Kidney tubule cell (primary cell): ENCODE results near the gene KCTD7.
A peak's percentile ranks its signal among the peaks of the same experiment; 100 is the strongest.
"Not testable (repeated sequence)": the region's sequence is repeated elsewhere in the genome, so short reads cannot be mapped to it uniquely, and the experiment has no call there.

ENCODE experiments used
- DNase-seq: peaks from one replicate; pipeline ENCODE4 v3.0.0-alpha.2; 2018; ENCODE audit warnings: low spot score

The KCTD7 gene

DNA sequence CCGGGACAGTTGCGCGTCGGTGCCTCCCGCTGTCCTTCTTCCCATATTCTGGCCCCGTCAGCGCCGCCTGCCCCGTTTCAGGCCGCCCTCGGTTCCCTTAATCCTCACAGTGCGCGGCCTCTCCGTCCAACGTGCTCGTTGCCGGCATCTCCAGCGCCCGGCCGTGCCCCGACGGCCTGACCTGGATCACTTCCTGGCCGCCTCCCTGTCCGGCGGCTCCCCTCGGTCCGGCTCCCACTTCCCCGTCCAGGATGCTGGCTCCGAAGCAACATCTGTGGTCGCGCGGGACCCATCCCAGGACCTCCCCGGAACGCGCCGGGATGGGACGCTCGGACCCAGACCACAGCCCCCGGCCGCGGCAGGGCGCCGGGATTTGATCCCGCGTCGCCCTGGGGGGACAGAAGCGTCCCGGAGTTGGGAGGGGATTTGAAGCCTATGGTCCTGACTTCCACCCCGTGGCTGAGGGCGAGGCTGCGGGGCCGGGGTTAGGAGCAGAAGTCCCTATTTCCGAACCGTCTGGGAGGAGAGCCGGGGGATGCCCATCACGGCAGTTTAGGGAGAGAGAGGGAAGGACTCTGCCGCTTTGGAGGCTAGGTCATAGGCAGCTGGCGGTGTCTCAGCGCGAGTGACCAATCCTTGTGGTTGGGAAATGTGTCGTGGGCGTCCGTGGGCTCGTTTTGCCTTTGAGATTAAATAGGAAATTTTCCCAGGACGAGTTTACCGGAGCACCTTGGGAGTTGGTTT lies 53.8 kb downstream of the KCTD7 start:
- DNase-seq, result peak; percentile 53

DNA sequence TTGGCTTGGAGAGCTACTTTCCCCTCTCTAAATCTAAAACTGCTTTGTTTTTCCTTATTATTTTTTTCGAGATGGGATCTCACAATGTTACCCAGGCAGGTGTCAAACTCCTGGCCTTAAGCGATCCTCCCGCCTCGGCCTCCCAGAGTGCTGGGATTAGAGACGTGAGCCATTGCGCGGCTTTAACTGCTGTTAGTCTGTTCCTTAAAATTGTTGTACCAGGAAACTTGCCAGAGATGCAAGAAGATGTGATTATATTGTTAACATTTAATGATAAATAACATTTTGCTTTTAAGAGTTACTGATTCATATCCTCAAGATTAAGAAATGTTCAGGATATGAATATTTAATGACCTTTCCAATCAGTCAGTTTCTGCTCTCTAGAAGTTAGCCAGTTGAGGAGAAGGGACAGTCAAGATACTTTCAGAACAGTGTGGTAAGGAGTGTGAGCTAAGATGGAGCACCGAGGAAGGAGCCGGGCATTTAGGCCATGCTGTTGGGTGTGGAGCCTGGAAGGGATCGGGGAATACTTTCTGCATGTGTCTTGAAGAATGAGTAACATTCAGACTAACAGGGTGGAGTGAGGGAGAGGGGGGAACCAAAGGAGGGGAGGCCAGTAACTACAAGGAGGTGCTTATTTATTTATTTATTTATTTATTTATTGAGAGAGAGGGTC lies 54.6 kb downstream of the KCTD7 start:
- peak; percentile 28 for DNase-seq

DNA sequence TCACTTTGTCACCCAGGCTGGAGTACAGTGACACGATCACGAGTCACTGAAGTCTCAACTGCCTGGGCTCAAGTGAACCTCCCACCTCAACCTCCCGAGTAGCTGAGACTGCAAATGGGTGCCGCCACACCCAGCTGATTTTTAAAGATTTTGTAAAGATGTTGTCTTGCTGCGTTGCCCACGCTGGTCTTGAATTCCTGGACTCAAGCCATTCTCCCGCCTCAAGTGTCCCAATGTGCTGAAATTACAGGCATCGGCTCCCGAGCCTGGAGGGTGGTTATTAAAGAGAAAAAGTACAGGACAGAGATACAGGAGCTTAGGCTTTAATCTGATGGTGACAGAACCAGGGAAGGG lies 55.1 kb downstream of the KCTD7 start:
- no peak for DNase-seq

DNA sequence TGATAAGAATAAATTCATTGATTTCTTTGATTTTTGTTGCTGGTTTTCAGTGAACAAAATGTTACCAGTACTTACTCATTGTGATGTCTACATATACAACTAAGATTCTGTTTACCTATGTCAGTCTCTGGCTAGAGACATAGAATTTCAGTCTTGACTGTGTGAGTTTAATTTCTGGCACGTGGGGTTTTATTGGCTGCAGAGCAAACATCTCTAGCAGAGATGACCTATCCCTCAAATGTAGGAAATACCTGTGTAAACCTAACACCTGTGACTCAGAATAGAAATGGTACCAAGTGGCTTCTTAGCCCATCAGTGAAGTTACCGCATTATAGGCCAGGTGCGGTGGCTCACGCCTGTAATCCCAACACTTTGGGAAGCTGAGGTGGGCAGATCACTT lies 57.0 kb downstream of the KCTD7 start:
- DNase-seq, result not testable (repeated sequence)

DNA sequence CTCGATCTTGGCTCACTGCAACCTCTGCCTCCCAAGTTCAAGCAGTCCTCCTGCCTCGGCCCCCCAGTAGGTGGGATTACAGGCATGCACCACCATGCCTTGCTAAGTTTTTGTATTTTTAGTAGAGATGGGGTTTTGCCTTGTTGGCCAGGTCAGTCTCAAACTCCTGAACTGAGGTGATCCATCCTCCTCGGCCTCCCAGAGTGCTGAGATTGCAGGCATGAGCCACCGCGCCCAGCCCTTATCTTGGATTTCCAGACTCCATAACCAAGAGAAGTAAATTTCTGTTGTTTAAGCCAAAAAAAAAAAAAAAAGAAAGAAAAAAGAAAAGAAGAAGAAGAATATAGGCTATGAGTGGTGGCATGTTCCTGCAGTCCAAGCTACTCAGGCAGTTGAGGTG lies 58.5 kb downstream of the KCTD7 start:
- no peak for DNase-seq

DNA sequence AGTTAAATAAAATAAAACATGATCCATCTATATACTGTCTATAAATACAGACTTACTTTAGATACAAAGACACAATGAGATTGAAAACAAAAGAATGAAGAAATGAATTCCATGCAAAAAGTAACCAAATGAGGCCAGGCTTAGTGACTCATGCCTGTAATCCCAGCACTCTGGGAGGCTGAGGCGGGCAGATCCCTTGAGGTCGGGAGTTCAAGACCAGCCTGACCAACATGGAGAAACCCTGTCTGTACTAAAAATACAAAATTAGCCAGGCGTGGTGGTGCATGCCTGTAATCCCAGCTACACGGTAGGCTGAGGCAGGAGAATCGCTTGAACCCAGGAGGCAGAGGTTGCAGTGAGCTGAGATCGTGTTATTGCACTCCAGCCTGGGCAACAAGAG lies 59.0 kb downstream of the KCTD7 start:
- DNase-seq, result not testable (repeated sequence)

DNA sequence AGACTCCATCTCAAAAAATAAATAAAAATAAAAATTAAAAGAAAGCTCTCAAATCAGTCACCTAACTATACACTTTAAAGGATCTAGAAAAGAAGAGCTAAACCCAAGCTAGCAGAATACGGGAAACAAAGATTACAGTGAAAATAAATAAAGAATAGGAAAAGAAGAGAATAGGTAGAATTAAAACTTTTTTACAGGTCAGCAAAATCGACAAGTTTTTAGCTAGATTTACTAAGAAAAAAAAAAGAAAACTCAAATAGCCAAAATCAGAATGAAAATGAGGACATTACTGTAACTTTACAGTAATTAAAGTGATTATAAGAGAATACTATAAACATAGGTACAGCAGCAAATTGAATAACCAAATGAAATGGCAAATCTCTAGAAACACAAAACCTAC lies 60.4 kb downstream of the KCTD7 start:
- no peak for DNase-seq

DNA sequence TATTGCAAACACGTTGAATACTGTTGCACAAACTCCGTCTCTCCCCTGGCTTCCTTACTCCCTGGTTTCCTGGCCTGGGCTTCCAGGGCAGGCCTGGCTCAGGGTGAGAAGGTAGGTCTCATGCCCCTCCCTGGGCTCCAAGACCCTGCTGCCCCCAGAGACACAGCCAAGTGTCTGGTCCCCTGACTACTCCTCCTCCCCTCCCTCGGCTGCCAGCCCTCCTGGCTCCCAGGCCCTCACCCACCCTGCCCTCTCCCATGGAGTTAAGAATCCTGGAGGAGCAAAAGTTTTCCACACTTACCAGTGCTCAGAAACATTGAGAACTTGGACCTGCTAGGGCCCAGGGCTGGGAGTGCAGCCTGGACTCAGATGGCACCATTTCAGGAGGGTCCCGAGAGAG lies 64.7 kb downstream of the KCTD7 start:
- no peak for DNase-seq
